IMR-90 (cell line): ENCODE measurements around the gene OR5AR1. TPM values are rescaled to one million over a fixed set of nuclear protein-coding genes. Genes with fewer than 3 reads are reported as not detected.

Experiments used
- ATAC-seq: fragments of 200-7000 bp; cut with Tn5 transposase; 2 replicates; pipeline ENCODE4 v1.9.1; 2020; ENCODE audit warnings: low read depth, mild to moderate bottlenecking, moderate library complexity
- BruUV-seq: library from RNA; stranded (reverse); fragments of 400-500 nt; replicated peaks from 2 replicates; lab custom pipeline; 2021; lab: Mats Ljungman, UMichigan
- CTCF ChIA-PET: fragments of 300-600 bp; formaldehyde crosslinking; extraction: SDS; loops from one replicate; lab custom pipeline; 2021; ENCODE audit warnings: antibody characterized with exemption; lab: Yijun Ruan, JAX
- POLR2A ChIA-PET: fragments of 300-600 bp; sonication (Branson Sonifier 250); formaldehyde crosslinking; loops from one replicate; lab custom pipeline; 2022; ENCODE audit warnings: antibody characterized with exemption; ENCODE audit not compliant: unreplicated experiment; lab: Charles Lee
- DNase-seq: peaks from one replicate; pipeline ENCODE4 v3.0.0; 2013
- H2AFZ ChIP-seq: replicated peaks from 2 replicates; pipeline ENCODE3; 2013; ENCODE audit warnings: low read length, mild to moderate bottlenecking; ENCODE audit not compliant: poor library complexity
- H2AK5ac ChIP-seq: 2 replicates; pipeline ENCODE4 v1.6.1; 2013; ENCODE audit warnings: low read depth, low read length, inconsistent platforms
- H2AK9ac ChIP-seq: replicated peaks from 2 replicates; pipeline ENCODE3; 2013; ENCODE audit warnings: mild to moderate bottlenecking, low read depth, low read length, moderate library complexity; ENCODE audit not compliant: poor library complexity
- H2BK120ac ChIP-seq: 2 replicates; pipeline ENCODE4 v1.6.1; 2013; ENCODE audit warnings: low read depth, low read length, inconsistent platforms
- H2BK15ac ChIP-seq: 3 replicates; pipeline ENCODE4 v1.6.1; 2013; ENCODE audit warnings: low read depth, low read length, inconsistent platforms
- H2BK20ac ChIP-seq: 2 replicates; pipeline ENCODE4 v1.6.1; 2013; ENCODE audit warnings: low read depth, mild to moderate bottlenecking, inconsistent platforms, low read length, moderate library complexity
- H2BK5ac ChIP-seq: 2 replicates; pipeline ENCODE4 v1.6.1; 2013; ENCODE audit warnings: mild to moderate bottlenecking, low read depth, low read length, inconsistent platforms; ENCODE audit not compliant: poor library complexity, severe bottlenecking
- H3K14ac ChIP-seq: replicated peaks from 2 replicates; pipeline ENCODE4 v1.6.1; 2013; ENCODE audit warnings: low read depth, low read length, inconsistent platforms
- H3K18ac ChIP-seq: 2 replicates; pipeline ENCODE4 v1.6.1; 2013; ENCODE audit warnings: low read depth, low read length, control low read depth
- H3K23ac ChIP-seq: 2 replicates; pipeline ENCODE4 v1.6.1; 2013; ENCODE audit warnings: low read depth, low read length, inconsistent platforms
- H3K27ac ChIP-seq: 2 replicates; pipeline ENCODE4 v1.5.1; 2013; ENCODE audit warnings: mild to moderate bottlenecking, control low read depth, low read length; ENCODE audit not compliant: insufficient read depth
- H3K27me3 ChIP-seq: 2 replicates; pipeline ENCODE4 v1.6.1; 2013; ENCODE audit warnings: low read length; ENCODE audit not compliant: control insufficient read depth, insufficient read depth
- H3K36me3 ChIP-seq: 2 replicates; pipeline ENCODE4 v1.6.1; 2013; ENCODE audit warnings: low read length, mixed read lengths; ENCODE audit not compliant: control insufficient read depth, insufficient read depth
- H3K4ac ChIP-seq: 2 replicates; pipeline ENCODE4 v1.6.1; 2013; ENCODE audit warnings: low read depth, low read length, inconsistent platforms
- H3K4me1 ChIP-seq: 2 replicates; pipeline ENCODE4 v1.6.1; 2013; ENCODE audit warnings: low read length, mixed read lengths; ENCODE audit not compliant: control insufficient read depth, insufficient read depth
- H3K4me2 ChIP-seq: 2 replicates; pipeline ENCODE4 v1.6.1; 2013; ENCODE audit warnings: low read depth, mild to moderate bottlenecking, control low read depth, low read length, moderate library complexity
- H3K4me3 ChIP-seq: 2 replicates; pipeline ENCODE4 v1.5.1; 2013; ENCODE audit warnings: low read depth, mild to moderate bottlenecking, control low read depth, low read length, moderate library complexity; ENCODE audit not compliant: insufficient read depth
- H3K56ac ChIP-seq: 2 replicates; pipeline ENCODE4 v1.6.1; 2013; ENCODE audit warnings: low read length, inconsistent platforms; ENCODE audit not compliant: insufficient read depth; ENCODE audit errors: extremely low read depth
- H3K79me1 ChIP-seq, 2 experiments: 2 replicates each; pipeline ENCODE4 v1.6.1; 2013; ENCODE audit warnings: low read length in 2 of 2, inconsistent platforms in 1 of 2, low read depth in 1 of 2
- H3K9ac ChIP-seq: 2 replicates; pipeline ENCODE4 v1.6.1; 2013; ENCODE audit warnings: low read depth, low read length, control low read depth
- H3K9me1 ChIP-seq: 2 replicates; pipeline ENCODE4 v1.6.1; 2013; ENCODE audit warnings: low read length, inconsistent platforms; ENCODE audit not compliant: insufficient read depth
- H3K9me3 ChIP-seq: 2 replicates; pipeline ENCODE4 v1.6.1; 2013; ENCODE audit warnings: low read length; ENCODE audit not compliant: control insufficient read depth, insufficient read depth
- H4K20me1 ChIP-seq: 2 replicates; pipeline ENCODE4 v1.6.1; 2013; ENCODE audit warnings: low read length, inconsistent platforms; ENCODE audit not compliant: insufficient read depth
- H4K5ac ChIP-seq: 2 replicates; pipeline ENCODE4 v1.6.1; 2013; ENCODE audit warnings: mild to moderate bottlenecking, low read depth, low read length, control low read depth
- H4K8ac ChIP-seq, 2 experiments: 2 replicates each; pipeline ENCODE4 v1.6.1; 2013; ENCODE audit warnings: low read depth in 2 of 2, low read length in 2 of 2, control low read depth in 1 of 2, inconsistent platforms in 1 of 2
- H4K91ac ChIP-seq: 2 replicates; pipeline ENCODE4 v1.6.1; 2013; ENCODE audit warnings: low read depth, low read length, inconsistent platforms; ENCODE audit not compliant: insufficient read depth
- BHLHE40 ChIP-seq: fragments of 150-350 bp; IDR thresholded peaks from 2 replicates; pipeline ENCODE4 v1.6.1; 2016; ENCODE audit warnings: mild to moderate bottlenecking, low read depth, low read length
- CEBPB ChIP-seq: IDR thresholded peaks from 2 replicates; pipeline ENCODE4 v1.6.1; 2012; ENCODE audit warnings: low read depth, low read length, improper control_type of control experiment
- CHD1 ChIP-seq: IDR thresholded peaks from 2 replicates; pipeline ENCODE4 v1.6.1; 2012; ENCODE audit warnings: low read depth, low read length, improper control_type of control experiment
- FOS ChIP-seq: fragments of 150-350 bp; IDR thresholded peaks from 2 replicates; pipeline ENCODE4 v1.6.1; 2016; ENCODE audit warnings: low read depth, low read length
- MAFK ChIP-seq: IDR thresholded peaks from 2 replicates; pipeline ENCODE4 v1.6.1; 2012; ENCODE audit warnings: low read depth, low read length, improper control_type of control experiment
- MAZ ChIP-seq: IDR thresholded peaks from 2 replicates; pipeline ENCODE4 v1.6.1; 2012; ENCODE audit warnings: low read depth, mild to moderate bottlenecking, low read length, improper control_type of control experiment, moderate library complexity, borderline replicate concordance
- MXI1 ChIP-seq: IDR thresholded peaks from 2 replicates; pipeline ENCODE4 v1.6.1; 2012; ENCODE audit warnings: low read depth, mild to moderate bottlenecking, low read length, moderate library complexity, borderline replicate concordance
- NFE2L2 ChIP-seq: fragments of 150-350 bp; IDR thresholded peaks from 2 replicates; pipeline ENCODE4 v1.6.1; 2016; ENCODE audit warnings: low read depth, mild to moderate bottlenecking, low read length
- POLR2A ChIP-seq: IDR thresholded peaks from 2 replicates; pipeline ENCODE4 v1.6.1; 2012; ENCODE audit warnings: mild to moderate bottlenecking, low read depth, low read length
- RAD21 ChIP-seq: IDR thresholded peaks from 2 replicates; pipeline ENCODE4 v1.6.1; 2012; ENCODE audit warnings: low read length, improper control_type of control experiment
- RCOR1 ChIP-seq: IDR thresholded peaks from 2 replicates; pipeline ENCODE4 v1.6.1; 2012; ENCODE audit warnings: mild to moderate bottlenecking, low read length, improper control_type of control experiment; ENCODE audit not compliant: insufficient replicate concordance
- RFX5 ChIP-seq: IDR thresholded peaks from 2 replicates; pipeline ENCODE4 v1.8.0; 2012; ENCODE audit warnings: low read depth, mild to moderate bottlenecking, low read length, moderate library complexity
- SMC3 ChIP-seq: fragments of 150-350 bp; IDR thresholded peaks from 2 replicates; pipeline ENCODE4 v1.6.1; 2016; ENCODE audit warnings: low read depth, mild to moderate bottlenecking, antibody characterized with exemption, low read length, moderate library complexity
- WGBS, 2 experiments: methylation state at CpG; one replicate each; pipeline versions ENCODE4 v1.1.5 to v1.1.7; 2013; ENCODE audit warnings: missing lambda C conversion rate in 2 of 2; ENCODE audit not compliant: insufficient read length in 1 of 2; ENCODE audit errors: extremely low coverage in 2 of 2; 5-methylcytosine and 5-hydroxymethylcytosine counted together
- dilution Hi-C: fragments of 300-500 bp; cut with HindIII; formaldehyde crosslinking; loops from one replicate; pipeline ENCODE4 v1.14.3; 2018; ENCODE audit warnings: low sequenced_read_pairs; ENCODE audit not compliant: unreplicated experiment
- in situ Hi-C: fragments of 300-500 bp; cut with MboI; formaldehyde crosslinking; loops from 3 replicates; pipeline ENCODE4 v1.14.3; 2019; ENCODE audit warnings: low sequenced_read_pairs, inconsistent platforms, mixed read lengths
- intact Hi-C: fragments of 100-400 bp; cut with micrococcal nuclease; formaldehyde crosslinking; loops from 2 replicates; pipeline ENCODE4 v1.10.0; 2022
- polyA plus RNA-seq, 3 experiments: library from polyadenylated mRNA; depleted of rRNA; stranded (reverse); fragments of >200 nt; gene quantifications; 2 replicates each; pipeline ENCODE4 v1.2.3, GENCODE V29; 2012; ENCODE audit warnings: low replicate concordance in 1 of 3
- total RNA-seq: library from RNA; depleted of rRNA; stranded (reverse); fragments of >200 nt; gene quantifications from 2 replicates; pipeline ENCODE4 v1.2.3, GENCODE V29; 2012
- TF ChIP-seq, protein P1 (sequence below): fragments of 150-350 bp; IDR thresholded peaks from 2 replicates; pipeline ENCODE4 v1.6.1; 2016; ENCODE audit warnings: low read depth, mild to moderate bottlenecking, low read length, moderate library complexity, borderline replicate concordance
- TF ChIP-seq, protein P2 (sequence below): conservative IDR thresholded peaks from 2 replicates; pipeline ENCODE4 v1.5.1; 2012; ENCODE audit warnings: mild to moderate bottlenecking, low read depth, low read length, improper control_type of control experiment
- TF ChIP-seq, protein P3 (sequence below): fragments of 150-350 bp; IDR thresholded peaks from 2 replicates; pipeline ENCODE4 v1.6.1; 2017; ENCODE audit warnings: mild to moderate bottlenecking, antibody characterized with exemption, low read length, low read depth

OR5AR1 gene
- total and polyA plus RNA-seq, 2 of the 4 experiments (the other 2 are of a cell fraction): not detected

DNA sequence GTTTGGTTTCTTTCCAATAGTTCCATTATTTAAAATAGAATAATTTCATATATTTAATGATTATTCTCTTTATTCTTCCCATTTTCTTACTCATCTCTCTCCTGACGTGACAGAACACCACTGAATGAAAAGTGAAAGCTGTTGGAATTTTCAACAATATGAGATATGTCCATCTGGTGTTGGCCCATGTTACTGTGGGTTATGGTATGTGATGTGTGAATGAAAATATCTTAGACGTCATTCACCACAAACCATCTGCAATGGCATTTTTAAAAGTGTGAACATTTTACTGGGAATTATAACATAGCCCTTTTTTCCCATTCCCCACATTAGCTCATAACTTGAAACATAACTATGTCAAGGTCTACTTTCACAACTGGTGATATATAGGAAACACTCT, 37.5 kb upstream of the OR5AR1 start:
- Histone ChIP-seq H3K23ac (no peak overlapping the region), H3K18ac (no peak overlapping the region), H4K20me1 (no peaks in the 10 kb centered on the region), H3K36me3 (no peaks in the 10 kb centered on the region), H2BK20ac (no peak overlapping the region), H3K4me1 (no peaks in the 10 kb centered on the region), H2AK5ac (no peak overlapping the region), H3K9me3 (peaks cover 2% of the 10 kb centered on the region; the same call in 1 of the 2 replicates), H2BK5ac (no peak overlapping the region), H4K8ac (no peak overlapping the region), H3K56ac (no peak overlapping the region), H2BK15ac (no peak overlapping the region), H2AK9ac (no peak overlapping the region), H3K14ac (no peak overlapping the region), H3K27me3 (no peaks in the 10 kb centered on the region), H4K5ac (no peak overlapping the region), H2BK120ac (no peak overlapping the region), H3K9ac (no peak overlapping the region), H3K79me1 (no peaks in the 10 kb centered on the region), H3K9me1 (no peaks in the 10 kb centered on the region), H4K91ac (no peak overlapping the region), H3K4me2 (no peak overlapping the region), H2AFZ (no peak overlapping the region), H3K4ac (no peak overlapping the region), H3K27ac (no peak overlapping the region), H3K4me3 (no peak overlapping the region)
- TF ChIP-seq MAZ: no peak
- no peak for TF ChIP-seq RFX5
- TF ChIP-seq, protein P1, sequence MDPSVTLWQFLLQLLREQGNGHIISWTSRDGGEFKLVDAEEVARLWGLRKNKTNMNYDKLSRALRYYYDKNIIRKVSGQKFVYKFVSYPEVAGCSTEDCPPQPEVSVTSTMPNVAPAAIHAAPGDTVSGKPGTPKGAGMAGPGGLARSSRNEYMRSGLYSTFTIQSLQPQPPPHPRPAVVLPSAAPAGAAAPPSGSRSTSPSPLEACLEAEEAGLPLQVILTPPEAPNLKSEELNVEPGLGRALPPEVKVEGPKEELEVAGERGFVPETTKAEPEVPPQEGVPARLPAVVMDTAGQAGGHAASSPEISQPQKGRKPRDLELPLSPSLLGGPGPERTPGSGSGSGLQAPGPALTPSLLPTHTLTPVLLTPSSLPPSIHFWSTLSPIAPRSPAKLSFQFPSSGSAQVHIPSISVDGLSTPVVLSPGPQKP: no peak
- no peak for TF ChIP-seq SMC3
- no peak for TF ChIP-seq MAFK
- TF ChIP-seq RCOR1: no peak
- TF ChIP-seq CHD1: no peak
- no peak for TF ChIP-seq CEBPB
- TF ChIP-seq MXI1: no peak
- TF ChIP-seq, protein P2, sequence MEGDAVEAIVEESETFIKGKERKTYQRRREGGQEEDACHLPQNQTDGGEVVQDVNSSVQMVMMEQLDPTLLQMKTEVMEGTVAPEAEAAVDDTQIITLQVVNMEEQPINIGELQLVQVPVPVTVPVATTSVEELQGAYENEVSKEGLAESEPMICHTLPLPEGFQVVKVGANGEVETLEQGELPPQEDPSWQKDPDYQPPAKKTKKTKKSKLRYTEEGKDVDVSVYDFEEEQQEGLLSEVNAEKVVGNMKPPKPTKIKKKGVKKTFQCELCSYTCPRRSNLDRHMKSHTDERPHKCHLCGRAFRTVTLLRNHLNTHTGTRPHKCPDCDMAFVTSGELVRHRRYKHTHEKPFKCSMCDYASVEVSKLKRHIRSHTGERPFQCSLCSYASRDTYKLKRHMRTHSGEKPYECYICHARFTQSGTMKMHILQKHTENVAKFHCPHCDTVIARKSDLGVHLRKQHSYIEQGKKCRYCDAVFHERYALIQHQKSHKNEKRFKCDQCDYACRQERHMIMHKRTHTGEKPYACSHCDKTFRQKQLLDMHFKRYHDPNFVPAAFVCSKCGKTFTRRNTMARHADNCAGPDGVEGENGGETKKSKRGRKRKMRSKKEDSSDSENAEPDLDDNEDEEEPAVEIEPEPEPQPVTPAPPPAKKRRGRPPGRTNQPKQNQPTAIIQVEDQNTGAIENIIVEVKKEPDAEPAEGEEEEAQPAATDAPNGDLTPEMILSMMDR: no peak
- TF ChIP-seq POLR2A: no peak
- no peak for TF ChIP-seq FOS
- TF ChIP-seq RAD21: no peak
- TF ChIP-seq BHLHE40: no peak
- TF ChIP-seq, protein P3, sequence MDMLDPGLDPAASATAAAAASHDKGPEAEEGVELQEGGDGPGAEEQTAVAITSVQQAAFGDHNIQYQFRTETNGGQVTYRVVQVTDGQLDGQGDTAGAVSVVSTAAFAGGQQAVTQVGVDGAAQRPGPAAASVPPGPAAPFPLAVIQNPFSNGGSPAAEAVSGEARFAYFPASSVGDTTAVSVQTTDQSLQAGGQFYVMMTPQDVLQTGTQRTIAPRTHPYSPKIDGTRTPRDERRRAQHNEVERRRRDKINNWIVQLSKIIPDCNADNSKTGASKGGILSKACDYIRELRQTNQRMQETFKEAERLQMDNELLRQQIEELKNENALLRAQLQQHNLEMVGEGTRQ: no peak
- no peak for TF ChIP-seq NFE2L2
- POLR2A ChIA-PET: no interaction called here
- intact Hi-C loops: no loop called here
- no CpG with 5 or more reads among the region's 2 CpGs for WGBS, 2 experiments
- BruUV-seq: no TSS peak
- in situ Hi-C loops: no loop called here
- DNase-seq (no peak), ATAC-seq (no peak)
- CTCF ChIA-PET: no interaction called here
- dilution Hi-C loops: no loop called here
